NT2/D1 (cell line): ENCODE results near the gene CACNA1C.

Source experiments
- SUZ12 ChIP-seq: IDR thresholded peaks from 2 replicates; pipeline ENCODE4 v1.6.1; 2011; ENCODE audit not compliant: insufficient read length, insufficient read depth; ENCODE audit errors: extremely low read depth
- ZNF274 ChIP-seq: IDR thresholded peaks from 2 replicates; pipeline ENCODE4 v1.6.1; 2011; ENCODE audit warnings: mild to moderate bottlenecking, low read depth, low read length

DNA sequence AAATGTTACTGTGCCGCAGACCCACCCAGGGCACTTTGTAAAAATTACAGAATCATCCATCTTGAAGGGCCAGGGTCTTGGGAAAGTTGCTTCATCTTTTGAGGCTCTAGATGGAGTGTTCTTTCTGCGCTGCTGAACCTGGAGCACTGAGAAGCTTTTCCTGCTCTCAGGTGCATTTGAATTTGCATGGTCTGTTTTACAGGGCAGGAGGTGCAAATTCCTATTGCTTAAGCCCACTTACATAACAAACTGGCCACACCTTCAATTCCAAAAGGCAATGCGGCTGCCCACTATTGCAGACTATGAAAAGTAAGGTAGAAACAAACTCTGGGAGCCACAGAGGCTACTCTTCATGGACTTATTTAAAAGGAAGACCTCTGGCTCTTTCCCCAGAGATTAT lies 254.8 kb downstream of the CACNA1C start:
- TF ChIP-seq ZNF274 = no peak
- no peak for TF ChIP-seq SUZ12
